SU-DHL-6 (cell line): Measurements from ENCODE around the gene VANGL2.

Experiments used
- EZH2phosphoT487 ChIP-seq: fragments of 200-600 bp; sonication (generic), shearing (Covaris generic); conservative IDR thresholded peaks from 2 replicates; pipeline ENCODE4 v1.6.1; 2018; ENCODE audit warnings: mild to moderate bottlenecking, antibody characterized with exemption, low read length, moderate library complexity, mixed read lengths
- TF ChIP-seq, protein P1 (sequence below): fragments of 200-600 bp; sonication (generic); IDR thresholded peaks from one replicate; pipeline ENCODE4 v1.5.1; 2017; ENCODE audit warnings: antibody characterized with exemption, mild to moderate bottlenecking, low read length, moderate library complexity; ENCODE audit not compliant: insufficient read depth, poor library complexity, severe bottlenecking

DNA sequence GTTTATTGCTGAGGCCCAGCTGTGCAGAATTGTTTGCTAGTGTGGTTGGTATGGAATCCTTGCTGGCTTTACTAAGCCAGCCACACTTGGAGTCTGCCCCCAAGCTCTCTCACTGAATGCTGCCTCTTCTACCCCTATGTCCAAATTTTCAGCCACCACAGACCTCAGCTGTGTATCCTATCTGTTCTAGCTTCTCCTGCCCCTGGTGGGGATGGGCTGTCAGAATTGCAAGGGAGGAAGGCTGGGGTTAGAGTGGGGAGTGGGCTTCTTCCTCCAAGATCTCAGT lies 29.1 kb upstream of the VANGL2 start:
- TF ChIP-seq, protein P1, sequence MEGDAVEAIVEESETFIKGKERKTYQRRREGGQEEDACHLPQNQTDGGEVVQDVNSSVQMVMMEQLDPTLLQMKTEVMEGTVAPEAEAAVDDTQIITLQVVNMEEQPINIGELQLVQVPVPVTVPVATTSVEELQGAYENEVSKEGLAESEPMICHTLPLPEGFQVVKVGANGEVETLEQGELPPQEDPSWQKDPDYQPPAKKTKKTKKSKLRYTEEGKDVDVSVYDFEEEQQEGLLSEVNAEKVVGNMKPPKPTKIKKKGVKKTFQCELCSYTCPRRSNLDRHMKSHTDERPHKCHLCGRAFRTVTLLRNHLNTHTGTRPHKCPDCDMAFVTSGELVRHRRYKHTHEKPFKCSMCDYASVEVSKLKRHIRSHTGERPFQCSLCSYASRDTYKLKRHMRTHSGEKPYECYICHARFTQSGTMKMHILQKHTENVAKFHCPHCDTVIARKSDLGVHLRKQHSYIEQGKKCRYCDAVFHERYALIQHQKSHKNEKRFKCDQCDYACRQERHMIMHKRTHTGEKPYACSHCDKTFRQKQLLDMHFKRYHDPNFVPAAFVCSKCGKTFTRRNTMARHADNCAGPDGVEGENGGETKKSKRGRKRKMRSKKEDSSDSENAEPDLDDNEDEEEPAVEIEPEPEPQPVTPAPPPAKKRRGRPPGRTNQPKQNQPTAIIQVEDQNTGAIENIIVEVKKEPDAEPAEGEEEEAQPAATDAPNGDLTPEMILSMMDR: no peak
- TF ChIP-seq EZH2phosphoT487: no peak
